Adipocyte (in vitro differentiated cells): Measurements from ENCODE around the gene WASF2.
A peak's percentile ranks its signal among the peaks of the same experiment; 100 is the strongest.

ENCODE experiments used
- DNase-seq: peaks from one replicate; pipeline ENCODE4 v3.0.0-alpha.2; 2015; ENCODE audit warnings: low read depth
- H3K27me3 ChIP-seq: replicated peaks from 2 replicates; pipeline ENCODE4 v1.7.0; 2013; ENCODE audit warnings: mild to moderate bottlenecking, low read length, moderate library complexity; ENCODE audit not compliant: control insufficient read depth, insufficient read depth
- H3K36me3 ChIP-seq: 2 replicates; pipeline ENCODE4 v1.7.0; 2013; ENCODE audit warnings: low read length, mild to moderate bottlenecking, moderate library complexity; ENCODE audit not compliant: control insufficient read depth, insufficient read depth, severe bottlenecking
- H3K4me1 ChIP-seq: 2 replicates; pipeline ENCODE4 v1.7.0; 2013; ENCODE audit warnings: mild to moderate bottlenecking, low read length, moderate library complexity; ENCODE audit not compliant: control insufficient read depth, insufficient read depth
- H3K4me3 ChIP-seq: 2 replicates; pipeline ENCODE4 v1.7.0; 2013; ENCODE audit warnings: mild to moderate bottlenecking, low read length, moderate library complexity
- H3K9ac ChIP-seq: 2 replicates; pipeline ENCODE4 v1.7.0; 2013; ENCODE audit warnings: mild to moderate bottlenecking, low read length, moderate library complexity
- H3K9me3 ChIP-seq: 2 replicates; pipeline ENCODE4 v1.7.0; 2013; ENCODE audit warnings: mild to moderate bottlenecking, low read length, moderate library complexity; ENCODE audit not compliant: control insufficient read depth

Gene WASF2

DNA sequence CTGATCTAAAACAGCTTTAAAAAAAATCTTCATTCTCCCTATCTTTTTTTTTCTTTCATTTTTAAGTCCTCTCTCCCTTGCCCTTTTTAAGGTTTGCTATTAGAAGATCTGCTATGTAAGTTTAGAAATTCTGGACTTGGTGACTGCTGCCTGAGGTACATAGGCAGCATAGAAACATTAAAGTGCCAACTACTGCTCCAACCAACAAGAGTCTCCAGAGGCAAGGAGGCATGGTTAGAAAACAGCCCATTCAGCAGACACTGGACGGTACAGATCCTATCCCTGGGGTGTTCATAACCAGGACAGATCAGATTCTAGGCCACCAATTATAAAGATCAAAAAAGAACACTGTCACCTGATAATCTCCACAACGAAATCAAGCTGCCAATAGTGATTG is 60.9 kb downstream of the WASF2 start:
- Histone ChIP-seq H3K9me3 (no peaks in the 10 kb centered on the region), H3K4me1 (peaks cover 49% of the 10 kb centered on the region), H3K4me3 (no peak overlapping the region), H3K27me3 (no peaks in the 10 kb centered on the region), H3K36me3 (peaks cover 20% of the 10 kb centered on the region), H3K9ac (peak overlapping the region; percentile 43)
- no peak for DNase-seq

DNA sequence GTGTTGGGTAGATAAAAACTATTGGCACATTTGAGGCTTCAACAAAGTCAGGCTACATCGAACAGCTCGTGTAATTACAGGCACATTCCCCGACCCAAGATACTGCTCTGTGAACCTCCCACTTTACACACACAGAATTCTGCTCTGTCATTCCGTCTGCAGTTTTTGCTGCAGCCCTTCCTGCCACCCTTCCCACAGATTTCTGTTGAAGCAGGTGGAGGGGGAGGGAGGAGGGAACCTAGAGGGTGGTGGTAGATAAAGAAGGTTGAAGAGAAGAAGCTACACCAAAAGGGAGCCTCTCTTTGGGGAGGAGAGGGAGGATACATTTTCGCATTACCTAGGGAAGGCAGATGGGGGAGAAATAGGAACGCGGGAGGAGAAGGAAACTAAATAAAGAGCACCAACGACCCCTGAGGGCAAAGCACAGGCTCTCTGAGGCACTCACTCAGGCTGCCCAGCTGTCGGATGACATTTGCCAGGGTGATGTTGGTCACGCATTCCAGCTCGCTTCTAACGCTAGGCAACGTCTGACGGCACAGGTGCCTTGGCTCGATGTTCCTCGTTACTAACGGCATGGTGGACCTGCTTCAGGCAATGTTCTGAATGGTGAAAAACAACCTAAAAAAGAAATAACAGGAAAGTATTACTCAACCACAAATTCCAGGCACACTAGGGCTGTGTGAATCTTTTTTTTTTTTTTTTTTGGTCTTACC is 61.5 kb downstream of the WASF2 start:
- Histone ChIP-seq H3K4me3 (peak overlapping the region; percentile 14), H3K27me3 (no peaks in the 10 kb centered on the region), H3K9me3 (no peaks in the 10 kb centered on the region), H3K4me1 (peaks cover 54% of the 10 kb centered on the region), H3K36me3 (peaks cover 21% of the 10 kb centered on the region), H3K9ac (peak overlapping the region; percentile 34)
- peak; percentile 66 for DNase-seq

DNA sequence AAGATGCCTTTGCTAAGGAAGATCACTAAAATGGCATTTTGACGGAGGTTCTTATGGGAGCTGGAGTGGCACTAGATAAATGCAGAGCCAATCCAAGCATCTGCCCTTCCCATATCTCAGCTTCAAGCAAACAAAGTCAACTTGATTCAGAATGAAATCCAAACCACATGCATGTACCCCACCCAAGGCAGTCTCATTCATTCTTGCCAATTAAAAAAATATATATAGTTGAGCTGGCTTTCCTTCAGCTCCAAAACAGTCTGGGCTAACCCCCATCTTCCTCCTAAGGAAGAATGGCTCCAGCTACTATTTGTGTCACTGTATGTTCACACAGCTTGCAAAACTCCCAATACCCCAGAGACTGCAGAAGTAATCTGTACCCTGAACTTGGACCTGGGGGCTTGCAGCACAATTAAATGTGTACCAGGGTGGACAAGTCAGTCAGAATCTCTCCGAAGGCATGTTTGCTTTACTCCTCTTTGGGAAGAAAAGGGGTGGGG is 62.1 kb downstream of the WASF2 start:
- Histone ChIP-seq H3K9ac (peak overlapping the region; percentile 34), H3K9me3 (no peaks in the 10 kb centered on the region), H3K36me3 (peaks cover 21% of the 10 kb centered on the region), H3K27me3 (no peaks in the 10 kb centered on the region), H3K4me1 (peaks cover 54% of the 10 kb centered on the region), H3K4me3 (peak overlapping the region; percentile 14)
- DNase-seq: peak; percentile 52

DNA sequence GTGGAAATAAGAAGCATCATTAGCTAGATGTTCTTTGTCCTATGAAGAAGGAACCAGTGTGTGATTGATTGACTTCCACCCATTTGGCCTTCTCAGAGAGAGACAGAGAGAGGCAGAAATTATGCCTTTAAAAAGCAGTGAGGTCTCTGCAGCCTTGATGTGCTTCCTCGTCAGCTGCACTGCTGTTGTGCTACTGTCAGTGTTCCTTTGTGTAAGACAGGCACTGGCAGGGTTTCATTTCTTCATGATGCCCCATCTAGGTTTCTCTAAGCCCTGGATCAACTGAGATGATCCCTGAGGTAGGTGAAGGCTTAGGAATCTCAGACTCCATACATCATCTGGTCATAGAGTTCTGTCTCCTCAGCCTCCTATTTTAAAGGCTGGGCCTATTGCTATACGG is 62.6 kb downstream of the WASF2 start:
- no peak for DNase-seq
- no peak overlapping the region for H3K9ac ChIP-seq
- H3K4me1 ChIP-seq: peaks cover 54% of the 10 kb centered on the region
- H3K36me3 ChIP-seq: peaks cover 21% of the 10 kb centered on the region
- no peaks in the 10 kb centered on the region for H3K9me3 ChIP-seq
- no peak overlapping the region for H3K4me3 ChIP-seq
- H3K27me3 ChIP-seq: no peaks in the 10 kb centered on the region

DNA sequence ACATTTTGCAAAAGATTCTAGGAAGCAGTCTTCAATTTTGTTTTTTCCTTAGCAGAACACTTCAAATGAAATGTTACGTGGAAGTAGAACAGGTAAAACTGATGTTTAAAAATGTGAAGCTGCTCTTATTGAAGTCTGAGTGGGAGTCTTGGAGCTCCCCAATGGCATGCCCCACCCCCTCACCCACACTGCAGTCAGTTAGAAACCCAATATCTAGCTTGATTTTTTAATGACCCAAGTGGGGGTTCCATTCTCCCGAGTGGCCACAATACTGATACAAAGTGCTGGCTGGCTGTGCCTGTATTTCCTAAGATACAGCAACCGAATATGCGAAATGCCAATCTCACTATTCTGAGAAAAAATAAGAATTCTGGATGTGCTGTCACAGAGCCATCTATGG is 66.3 kb downstream of the WASF2 start:
- Histone ChIP-seq H3K36me3 (peaks cover 18% of the 10 kb centered on the region), H3K9ac (no peak overlapping the region), H3K4me1 (peaks cover 36% of the 10 kb centered on the region), H3K4me3 (no peak overlapping the region), H3K27me3 (no peaks in the 10 kb centered on the region), H3K9me3 (no peaks in the 10 kb centered on the region)
- DNase-seq: no peak

DNA sequence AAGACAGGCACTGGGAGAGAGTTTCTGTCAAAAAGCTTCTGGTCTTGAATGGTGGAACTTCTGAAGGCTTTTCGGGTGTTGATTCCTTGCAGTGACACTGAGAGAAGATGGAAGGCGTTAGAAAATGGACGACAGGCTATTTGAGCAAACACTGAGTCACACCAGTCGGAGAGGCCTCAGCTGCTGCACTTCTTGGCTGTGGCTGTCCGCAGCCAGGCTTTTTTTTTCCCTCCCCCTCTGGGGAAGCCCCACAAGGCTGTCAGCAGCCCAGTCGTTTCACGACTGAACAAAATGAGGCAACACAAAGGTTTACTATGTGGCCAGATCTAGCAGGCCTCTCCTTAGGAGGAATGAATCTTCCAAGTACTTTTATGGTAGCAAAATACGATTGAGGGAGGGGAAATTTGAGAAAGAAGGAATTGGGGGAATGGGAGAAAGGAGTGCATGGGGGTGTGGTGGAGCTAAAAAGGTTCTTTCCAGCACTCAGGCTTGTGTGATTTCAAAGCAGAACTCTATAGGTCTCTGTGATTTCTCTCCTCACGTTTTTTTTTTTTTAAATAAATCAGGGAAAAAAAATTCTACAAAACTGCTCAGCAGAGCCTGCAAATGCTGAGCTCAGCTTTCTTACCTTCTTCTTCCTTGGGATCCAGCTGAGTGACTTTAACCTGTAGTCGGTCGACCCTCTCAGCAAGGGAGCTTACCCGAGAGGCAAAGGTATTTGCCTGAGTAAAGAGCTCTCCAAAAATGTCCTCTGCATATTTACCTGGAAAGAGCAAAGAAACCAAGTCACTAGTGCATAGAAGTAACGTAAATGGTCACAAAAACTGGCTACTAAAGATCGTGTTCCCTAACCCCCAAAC is 71.4 kb downstream of the WASF2 start:
- H3K9ac ChIP-seq: peak overlapping the region; percentile 78
- peaks cover 41% of the 10 kb centered on the region for H3K36me3 ChIP-seq
- H3K4me3 ChIP-seq: peak overlapping the region; percentile 24
- DNase-seq: peak; percentile 88
- no peaks in the 10 kb centered on the region for H3K9me3 ChIP-seq
- peaks cover 52% of the 10 kb centered on the region for H3K4me1 ChIP-seq
- H3K27me3 ChIP-seq: no peaks in the 10 kb centered on the region

DNA sequence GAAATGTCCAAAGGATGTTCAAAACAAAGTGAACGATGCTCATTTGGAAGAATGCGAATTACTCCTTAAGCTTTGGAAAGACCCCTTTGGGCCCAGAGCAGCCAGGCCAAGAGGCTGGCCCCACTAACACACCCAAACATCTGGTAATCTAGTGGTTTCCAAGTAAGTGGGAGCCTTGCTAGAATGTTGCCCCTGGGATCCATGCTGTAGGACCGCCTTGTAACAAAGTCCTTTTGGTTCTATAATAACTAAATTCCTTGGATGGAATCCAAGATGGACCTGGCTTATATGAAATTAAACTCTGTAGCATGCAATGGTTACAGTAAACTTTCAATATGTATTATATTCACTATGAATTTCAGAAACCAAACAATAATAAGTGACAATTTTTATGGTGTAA is 72.3 kb downstream of the WASF2 start:
- Histone ChIP-seq H3K4me1 (peaks cover 60% of the 10 kb centered on the region), H3K27me3 (no peaks in the 10 kb centered on the region), H3K4me3 (no peak overlapping the region), H3K9ac (peak overlapping the region; percentile 78), H3K9me3 (no peaks in the 10 kb centered on the region), H3K36me3 (peaks cover 49% of the 10 kb centered on the region)
- DNase-seq: no peak

DNA sequence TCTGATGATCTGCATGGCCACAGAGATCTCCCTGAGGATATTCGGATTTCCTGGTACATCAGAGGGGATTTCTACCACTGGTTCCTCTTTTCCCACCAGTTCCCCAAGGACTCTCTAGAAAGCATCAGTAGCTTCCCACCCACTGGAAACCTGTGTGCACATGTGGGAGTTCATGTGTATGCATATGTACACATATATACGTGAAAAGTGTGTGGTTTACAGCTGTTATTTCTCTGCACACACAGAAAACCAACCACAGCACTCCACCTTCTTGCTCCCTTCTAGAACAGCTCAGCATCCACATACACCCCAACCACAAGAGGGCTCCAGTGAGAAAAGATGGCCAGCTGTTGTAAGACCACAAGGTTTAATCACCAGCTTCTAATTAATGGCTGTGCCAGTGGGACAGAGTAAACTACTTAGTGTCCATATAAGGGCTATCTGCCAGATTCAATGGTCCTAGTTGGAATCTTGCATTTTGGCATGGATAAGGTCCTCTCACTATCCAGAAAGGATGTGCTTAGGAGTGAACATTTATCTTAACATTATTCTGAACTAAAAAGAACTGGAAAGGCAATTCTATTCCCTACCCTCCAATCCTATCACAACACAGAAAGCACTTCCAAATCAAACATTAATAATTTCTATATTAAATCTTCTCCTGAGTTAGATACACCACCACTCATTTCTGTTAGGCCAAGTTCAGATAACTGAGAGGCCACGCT is 73.4 kb downstream of the WASF2 start:
- no peaks in the 10 kb centered on the region for H3K9me3 ChIP-seq
- no peaks in the 10 kb centered on the region for H3K27me3 ChIP-seq
- DNase-seq: peak; percentile 71
- H3K4me3 ChIP-seq: no peak overlapping the region
- peaks cover 60% of the 10 kb centered on the region for H3K36me3 ChIP-seq
- peaks cover 65% of the 10 kb centered on the region for H3K4me1 ChIP-seq
- no peak overlapping the region for H3K9ac ChIP-seq

DNA sequence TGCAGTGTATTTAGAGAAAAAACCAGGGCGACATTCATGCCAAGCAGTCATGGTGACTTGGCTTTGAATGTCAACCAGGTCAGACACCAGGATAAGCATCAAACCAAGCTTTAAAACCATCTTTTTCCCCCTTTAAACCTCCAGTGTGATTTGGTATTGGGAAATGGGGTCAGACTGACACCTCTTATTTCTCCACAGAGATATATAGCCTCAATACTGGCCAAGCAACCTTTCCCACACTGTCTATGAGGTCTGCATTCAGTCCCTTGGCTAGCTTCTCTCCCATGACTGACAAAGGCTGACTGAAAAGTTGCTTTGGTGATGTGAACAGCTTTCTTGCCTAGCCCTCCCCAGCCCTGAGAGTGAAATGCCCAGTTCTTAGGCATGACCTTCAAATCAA is 75.9 kb downstream of the WASF2 start:
- peaks cover 83% of the 10 kb centered on the region for H3K36me3 ChIP-seq
- peaks cover 60% of the 10 kb centered on the region for H3K4me1 ChIP-seq
- H3K9me3 ChIP-seq: no peaks in the 10 kb centered on the region
- H3K27me3 ChIP-seq: no peaks in the 10 kb centered on the region
- no peak for DNase-seq
- H3K9ac ChIP-seq: no peak overlapping the region
- no peak overlapping the region for H3K4me3 ChIP-seq

DNA sequence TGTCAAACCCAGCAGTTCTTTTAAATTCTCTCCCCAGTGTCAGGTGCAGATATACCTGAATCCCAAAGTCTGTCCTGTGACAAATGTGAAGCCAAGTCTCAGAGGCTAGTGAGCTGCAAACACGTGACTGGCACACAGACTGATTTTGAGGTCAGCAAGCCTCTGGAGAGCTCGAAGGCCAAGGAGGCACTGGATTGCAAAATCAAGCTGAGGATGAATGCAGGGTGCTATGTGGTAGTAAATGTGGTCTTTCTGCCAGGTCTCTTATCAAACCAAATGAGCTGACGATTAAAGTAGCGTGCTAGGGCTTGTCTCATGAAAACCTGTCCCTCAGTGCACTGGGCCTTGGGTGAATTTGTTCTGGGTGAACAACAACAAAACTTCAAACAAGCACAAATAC is 77.0 kb downstream of the WASF2 start:
- Histone ChIP-seq H3K36me3 (peaks cover 91% of the 10 kb centered on the region), H3K9me3 (no peaks in the 10 kb centered on the region), H3K4me3 (no peak overlapping the region), H3K9ac (no peak overlapping the region), H3K4me1 (peaks cover 51% of the 10 kb centered on the region), H3K27me3 (no peaks in the 10 kb centered on the region)
- no peak for DNase-seq

DNA sequence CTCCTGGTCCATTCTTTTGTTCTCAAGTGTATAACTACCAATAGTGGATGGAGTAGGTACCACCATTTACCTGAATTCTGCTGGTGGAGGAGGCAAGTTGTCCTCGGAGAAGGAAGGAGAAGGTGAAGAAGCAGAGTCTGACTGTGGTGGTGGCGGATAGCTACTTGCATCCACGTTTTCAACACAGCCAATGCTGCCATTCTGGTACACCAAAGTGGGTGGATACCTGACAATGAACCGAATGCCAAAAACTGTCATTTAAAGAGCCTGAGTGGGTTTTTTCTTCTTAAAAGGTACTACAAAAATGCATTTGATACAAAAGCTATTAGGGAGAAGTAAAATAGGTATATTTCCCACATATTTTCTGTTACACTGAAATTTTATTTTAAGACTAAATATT is 77.5 kb downstream of the WASF2 start:
- H3K27me3 ChIP-seq: no peaks in the 10 kb centered on the region
- H3K4me1 ChIP-seq: peaks cover 46% of the 10 kb centered on the region
- no peak overlapping the region for H3K4me3 ChIP-seq
- no peak for DNase-seq
- H3K36me3 ChIP-seq: peaks cover 91% of the 10 kb centered on the region
- no peak overlapping the region for H3K9ac ChIP-seq
- H3K9me3 ChIP-seq: no peaks in the 10 kb centered on the region
